CD8-positive, alpha-beta memory T cell (primary cell): ENCODE results near the gene GRM8. TPM values are rescaled to one million over a fixed set of nuclear protein-coding genes. Genes with fewer than 3 reads are reported as not detected.

Experiments used
- CTCF ChIA-PET: fragments of 350-600 bp; sonication (Branson Sonifier 250); formaldehyde crosslinking; loops from one replicate; lab custom pipeline; 2021; ENCODE audit warnings: antibody characterized with exemption; lab: Charles Lee
- POLR2A ChIA-PET: fragments of 350-600 bp; sonication (Branson Sonifier 250); formaldehyde crosslinking; loops from one replicate; lab custom pipeline; 2021; ENCODE audit warnings: antibody characterized with exemption; lab: Charles Lee
- DNase-seq, 5 donors: peaks; one replicate each; pipeline versions ENCODE4 v3.0.0 to v3.0.0-alpha.2; 2020 to 2022; ENCODE audit warnings: mixed read lengths in 1 of 5
- H3K27ac ChIP-seq: one replicate; pipeline ENCODE4 v1.7.0; 2013; ENCODE audit warnings: low read depth, mild to moderate bottlenecking, low read length, moderate library complexity
- H3K27me3 ChIP-seq: 2 replicates; pipeline ENCODE4 v1.7.0; 2013; ENCODE audit warnings: low read length, mild to moderate bottlenecking; ENCODE audit not compliant: insufficient read depth, poor library complexity, severe bottlenecking
- H3K36me3 ChIP-seq: 2 replicates; pipeline ENCODE4 v1.7.0; 2013; ENCODE audit warnings: mild to moderate bottlenecking, low read length, moderate library complexity; ENCODE audit not compliant: insufficient read depth
- H3K4me1 ChIP-seq: 2 replicates; pipeline ENCODE4 v1.7.0; 2013; ENCODE audit warnings: mild to moderate bottlenecking, low read length, moderate library complexity; ENCODE audit not compliant: insufficient read depth
- H3K4me3 ChIP-seq: 2 replicates; pipeline ENCODE4 v1.7.0; 2013; ENCODE audit warnings: mild to moderate bottlenecking, low read length
- H3K9me3 ChIP-seq: 2 replicates; pipeline ENCODE4 v1.7.0; 2013; ENCODE audit warnings: mild to moderate bottlenecking, low read length
- H3K27ac Mint-ChIP-seq, 8 donors: one replicate each; pipeline ENCODE4 v1.8.0; 2020 to 2021; ENCODE audit warnings: mixed read lengths in 8 of 8, mild to moderate bottlenecking in 6 of 8, inconsistent platforms in 3 of 8, moderate library complexity in 3 of 8
- H3K27me3 Mint-ChIP-seq, 2 donors: one replicate each; pipeline ENCODE4 v1.8.0; 2020 to 2021; ENCODE audit warnings: mixed read lengths in 2 of 2, mild to moderate bottlenecking in 1 of 2, moderate library complexity in 1 of 2
- H3K36me3 Mint-ChIP-seq, 3 donors: one replicate each; pipeline ENCODE4 v1.8.0; 2020 to 2021; ENCODE audit warnings: mixed read lengths in 3 of 3, inconsistent platforms in 1 of 3, mild to moderate bottlenecking in 1 of 3
- H3K4me1 Mint-ChIP-seq, 3 donors: one replicate each; pipeline ENCODE4 v1.8.0; 2020 to 2021; ENCODE audit warnings: mixed read lengths in 3 of 3, inconsistent platforms in 1 of 3, mild to moderate bottlenecking in 1 of 3
- H3K4me3 Mint-ChIP-seq, 7 donors: one replicate each; pipeline ENCODE4 v1.8.0; 2020 to 2021; ENCODE audit warnings: mixed read lengths in 7 of 7, mild to moderate bottlenecking in 6 of 7, moderate library complexity in 4 of 7, inconsistent platforms in 2 of 7
- H3K9me3 Mint-ChIP-seq, 5 donors: one replicate each; pipeline ENCODE4 v1.8.0; 2020 to 2022; ENCODE audit warnings: mixed read lengths in 5 of 5, mild to moderate bottlenecking in 3 of 5, moderate library complexity in 2 of 5, inconsistent platforms in 1 of 5
- polyA plus RNA-seq: library from polyadenylated mRNA; unstranded; fragments of 300-500 nt; fragmentation: Illumina TruSeq; gene quantifications from one replicate; pipeline ENCODE4 v1.2.3, GENCODE V29; 2021
- total RNA-seq, 2 experiments: library from RNA; stranded (reverse); gene quantifications; one replicate each; pipeline ENCODE4 v1.2.3, GENCODE V29; 2021

GRM8 gene
- total and polyA plus RNA-seq, 3 experiments from 2014 or later: not detected

GRCh38 chr7:126720232-126720631 lies 532.5 kb downstream of the GRM8 start:
- H3K9me3 Mint-ChIP-seq: no peaks in the 10 kb centered on the region
- H3K27ac Mint-ChIP-seq: no peak overlapping the region
- H3K4me3 Mint-ChIP-seq: no peak overlapping the region
- H3K36me3 Mint-ChIP-seq: no peaks in the 10 kb centered on the region
- H3K27me3 Mint-ChIP-seq: no peaks in the 10 kb centered on the region
- ChIA-PET POLR2A (no interaction called here), CTCF (no interaction called here)
- no peaks in the 10 kb centered on the region for H3K9me3 ChIP-seq
- no peak overlapping the region for H3K4me3 ChIP-seq
- H3K36me3 ChIP-seq: no peaks in the 10 kb centered on the region
- no peaks in the 10 kb centered on the region for H3K4me1 ChIP-seq
- DNase-seq: no peak
- H3K4me1 Mint-ChIP-seq: no peaks in the 10 kb centered on the region
- H3K27me3 ChIP-seq: no peaks in the 10 kb centered on the region
- H3K27ac ChIP-seq: no peak overlapping the region

GRCh38 chr7:126718419-126718818 lies 534.3 kb downstream of the GRM8 start:
- H3K27me3 ChIP-seq: no peaks in the 10 kb centered on the region
- H3K27ac Mint-ChIP-seq: no peak overlapping the region
- CTCF ChIA-PET: no interaction called here
- H3K4me3 Mint-ChIP-seq: no peak overlapping the region
- no peaks in the 10 kb centered on the region for H3K27me3 Mint-ChIP-seq
- no peak for DNase-seq
- POLR2A ChIA-PET: no interaction called here
- H3K4me1 ChIP-seq: no peaks in the 10 kb centered on the region
- H3K9me3 ChIP-seq: no peaks in the 10 kb centered on the region
- no peaks in the 10 kb centered on the region for H3K36me3 ChIP-seq
- no peak overlapping the region for H3K27ac ChIP-seq
- H3K9me3 Mint-ChIP-seq: no peaks in the 10 kb centered on the region
- no peaks in the 10 kb centered on the region for H3K4me1 Mint-ChIP-seq
- H3K4me3 ChIP-seq: no peak overlapping the region
- no peaks in the 10 kb centered on the region for H3K36me3 Mint-ChIP-seq

GRCh38 chr7:126716321-126716720 lies 536.4 kb downstream of the GRM8 start:
- Histone ChIP-seq H3K36me3 (no peaks in the 10 kb centered on the region), H3K27me3 (no peaks in the 10 kb centered on the region), H3K4me3 (no peak overlapping the region), H3K9me3 (no peaks in the 10 kb centered on the region), H3K4me1 (no peaks in the 10 kb centered on the region), H3K27ac (no peak overlapping the region)
- H3K27ac Mint-ChIP-seq: peak overlapping the region in 1 of 8 donors; percentile 4
- H3K4me1 Mint-ChIP-seq: no peaks in the 10 kb centered on the region
- H3K27me3 Mint-ChIP-seq: no peaks in the 10 kb centered on the region
- POLR2A ChIA-PET: no interaction called here
- H3K9me3 Mint-ChIP-seq: no peaks in the 10 kb centered on the region
- no peaks in the 10 kb centered on the region for H3K36me3 Mint-ChIP-seq
- CTCF ChIA-PET: no interaction called here
- no peak for DNase-seq
- H3K4me3 Mint-ChIP-seq: no peak overlapping the region

DNA sequence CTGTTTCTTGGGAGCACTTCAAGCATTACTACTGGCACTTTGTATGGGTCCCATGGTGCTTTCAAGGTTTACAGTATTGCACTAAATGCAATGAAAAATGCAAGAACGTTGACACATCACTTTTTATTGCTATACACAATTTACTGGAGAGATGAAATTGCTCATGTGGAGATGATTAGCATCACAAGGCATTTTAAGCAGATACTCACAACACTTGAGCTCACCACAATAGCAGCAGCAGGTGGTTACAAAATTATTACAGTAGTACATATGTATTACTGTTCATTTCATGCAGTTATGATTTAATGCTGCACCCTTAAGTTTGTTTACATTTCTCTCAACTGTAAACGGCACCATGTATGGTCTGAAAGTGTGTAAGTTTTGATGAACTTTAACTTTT lies 537.7 kb downstream of the GRM8 start:
- Histone ChIP-seq H3K36me3 (no peaks in the 10 kb centered on the region), H3K27ac (no peak overlapping the region), H3K27me3 (no peaks in the 10 kb centered on the region), H3K9me3 (no peaks in the 10 kb centered on the region), H3K4me1 (no peaks in the 10 kb centered on the region), H3K4me3 (no peak overlapping the region)
- CTCF ChIA-PET: no interaction called here
- no peaks in the 10 kb centered on the region for H3K27me3 Mint-ChIP-seq
- H3K9me3 Mint-ChIP-seq: peaks cover 0 to 2% (median 0%) of the 10 kb centered on the region in 5 donors
- H3K36me3 Mint-ChIP-seq: no peaks in the 10 kb centered on the region
- no peaks in the 10 kb centered on the region for H3K4me1 Mint-ChIP-seq
- POLR2A ChIA-PET: no interaction called here
- H3K27ac Mint-ChIP-seq: no peak overlapping the region
- H3K4me3 Mint-ChIP-seq: no peak overlapping the region
- no peak for DNase-seq

- no peak for DNase-seq
- ChIA-PET CTCF (no interaction called here), POLR2A (no interaction called here)
- H3K27me3 Mint-ChIP-seq: peaks cover 0 to 1% of the 10 kb centered on the region in 2 donors
- Histone ChIP-seq H3K36me3 (no peaks in the 10 kb centered on the region), H3K27ac (no peak overlapping the region), H3K9me3 (no peaks in the 10 kb centered on the region), H3K27me3 (no peaks in the 10 kb centered on the region), H3K4me3 (no peak overlapping the region), H3K4me1 (no peaks in the 10 kb centered on the region)
- H3K9me3 Mint-ChIP-seq: peaks cover 0 to 2% (median 0%) of the 10 kb centered on the region in 5 donors
- H3K4me1 Mint-ChIP-seq: peaks cover 2 to 19% (median 8%) of the 10 kb centered on the region in 3 donors
- no peak overlapping the region for H3K27ac Mint-ChIP-seq
- H3K4me3 Mint-ChIP-seq: no peak overlapping the region
- no peaks in the 10 kb centered on the region for H3K36me3 Mint-ChIP-seq
Observed at GRCh38 chr7:126702242-126703016, 550.3 kb downstream of the GRM8 start.

GRCh38 chr7:126700807-126701604 lies 551.7 kb downstream of the GRM8 start:
- no peaks in the 10 kb centered on the region for H3K4me1 ChIP-seq
- H3K4me3 ChIP-seq: no peak overlapping the region
- Mint-ChIP-seq H3K27ac (peak overlapping the region in 1 of 8 donors; percentile 43), H3K36me3 (no peaks in the 10 kb centered on the region), H3K27me3 (peaks cover 0 to 1% of the 10 kb centered on the region in 2 donors), H3K4me3 (no peak overlapping the region), H3K4me1 (peaks cover 2 to 19% (median 8%) of the 10 kb centered on the region in 3 donors), H3K9me3 (peaks cover 0 to 2% (median 0%) of the 10 kb centered on the region in 5 donors)
- CTCF ChIA-PET: no interaction called here
- peak in 3 of 5 donors; percentile 25 to 70 (median 41) for DNase-seq
- POLR2A ChIA-PET: no interaction called here
- H3K27me3 ChIP-seq: no peaks in the 10 kb centered on the region
- H3K9me3 ChIP-seq: no peaks in the 10 kb centered on the region
- H3K27ac ChIP-seq: peak overlapping the region; percentile 52
- H3K36me3 ChIP-seq: no peaks in the 10 kb centered on the region

DNA sequence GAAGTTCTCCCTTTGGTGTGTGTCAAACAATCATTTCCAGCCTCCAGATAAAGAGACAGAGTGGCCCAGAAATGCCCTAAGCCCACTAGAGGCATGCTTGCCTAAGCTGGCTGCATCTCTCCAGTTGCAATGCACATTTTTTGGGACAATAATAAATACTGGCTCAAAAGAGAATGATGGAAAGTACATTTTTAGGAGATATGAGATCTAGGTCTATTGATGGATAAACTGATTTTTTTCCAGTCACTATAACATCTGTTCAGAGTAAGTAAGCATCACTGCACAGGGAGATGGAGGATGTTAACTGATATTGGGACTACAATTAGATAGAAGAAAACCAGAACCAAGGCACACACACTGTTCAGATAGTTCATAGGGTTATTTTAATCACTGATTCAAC lies 553.0 kb downstream of the GRM8 start:
- ChIA-PET POLR2A (no interaction called here), CTCF (no interaction called here)
- DNase-seq: no peak
- no peaks in the 10 kb centered on the region for H3K36me3 ChIP-seq
- no peaks in the 10 kb centered on the region for H3K9me3 ChIP-seq
- Mint-ChIP-seq H3K27me3 (peaks cover 0 to 1% of the 10 kb centered on the region in 2 donors), H3K4me1 (peaks cover 2 to 19% (median 8%) of the 10 kb centered on the region in 3 donors), H3K27ac (no peak overlapping the region), H3K36me3 (no peaks in the 10 kb centered on the region), H3K9me3 (peaks cover 0 to 2% (median 0%) of the 10 kb centered on the region in 5 donors), H3K4me3 (peak overlapping the region in 1 of 7 donors; percentile 3)
- H3K27ac ChIP-seq: no peak overlapping the region
- no peak overlapping the region for H3K4me3 ChIP-seq
- no peaks in the 10 kb centered on the region for H3K27me3 ChIP-seq
- no peaks in the 10 kb centered on the region for H3K4me1 ChIP-seq

DNA sequence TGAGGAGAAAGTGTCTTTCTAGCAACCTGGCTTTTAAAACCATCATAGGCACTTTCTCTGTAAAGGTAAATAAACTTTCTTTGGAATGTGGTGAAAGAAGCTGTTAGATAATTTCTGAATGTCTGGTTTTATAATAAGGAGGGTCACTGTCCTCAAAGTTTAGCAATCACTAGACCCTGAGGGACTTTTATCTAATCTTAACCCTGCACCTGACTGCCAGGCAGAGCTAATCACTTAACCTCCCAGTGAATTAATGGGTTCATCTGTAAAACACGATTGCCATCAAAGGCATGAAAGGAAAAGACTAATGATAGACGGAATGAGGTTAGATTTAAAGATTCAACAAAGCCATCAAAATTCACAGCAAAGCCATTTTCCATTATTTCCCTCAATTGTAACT lies 553.8 kb downstream of the GRM8 start:
- no peaks in the 10 kb centered on the region for H3K27me3 ChIP-seq
- Mint-ChIP-seq H3K9me3 (peaks cover 0 to 2% (median 0%) of the 10 kb centered on the region in 5 donors), H3K27ac (no peak overlapping the region), H3K4me3 (no peak overlapping the region), H3K4me1 (peaks cover 2 to 19% (median 8%) of the 10 kb centered on the region in 3 donors), H3K27me3 (peaks cover 0 to 1% of the 10 kb centered on the region in 2 donors), H3K36me3 (no peaks in the 10 kb centered on the region)
- no peak overlapping the region for H3K27ac ChIP-seq
- CTCF ChIA-PET: no interaction called here
- H3K36me3 ChIP-seq: no peaks in the 10 kb centered on the region
- H3K4me1 ChIP-seq: no peaks in the 10 kb centered on the region
- H3K9me3 ChIP-seq: no peaks in the 10 kb centered on the region
- POLR2A ChIA-PET: no interaction called here
- no peak overlapping the region for H3K4me3 ChIP-seq
- no peak for DNase-seq
